HG03039 (cell line): ENCODE measurements around the gene GNG7.
"Not testable (repeated sequence)": the region's sequence is repeated elsewhere in the genome, so short reads cannot be mapped to it uniquely, and the experiment has no call there.

Source experiments
- ATAC-seq: cut with Tn5 transposase; IDR thresholded peaks from one replicate; pipeline ENCODE4 v1.9.1; 2021; ENCODE audit warnings: mild to moderate bottlenecking, moderate library complexity; ENCODE audit not compliant: unreplicated experiment

The GNG7 gene

DNA sequence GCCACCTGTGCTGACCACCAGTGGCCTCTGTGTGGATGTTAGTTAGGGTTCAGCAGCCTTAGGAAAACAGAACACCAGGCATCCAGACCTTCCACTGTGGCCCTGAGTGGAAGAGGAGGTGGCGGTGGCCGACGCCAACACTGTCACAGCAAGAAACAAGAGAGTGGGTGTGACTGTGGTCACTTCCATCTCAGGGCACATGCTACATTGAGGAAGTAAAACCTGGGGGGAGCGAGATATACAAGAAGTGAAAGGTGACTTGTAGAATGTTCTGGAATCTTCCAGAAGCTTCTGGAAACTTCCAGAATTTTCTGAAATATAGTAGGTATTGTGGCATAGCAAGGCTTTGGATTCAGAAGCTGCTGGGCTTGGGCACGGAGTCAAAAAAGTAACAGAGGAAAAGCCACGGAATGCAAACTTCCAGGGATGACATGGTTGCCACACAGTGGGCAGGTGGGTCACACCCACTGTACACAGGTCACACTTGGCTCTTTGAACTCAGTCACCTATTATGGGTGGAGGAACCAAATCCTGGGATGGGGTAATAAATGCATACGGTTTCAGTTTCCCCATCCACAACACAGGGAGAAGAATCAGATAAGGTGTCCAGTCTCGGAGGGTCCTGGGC lies 24.3 kb downstream of the GNG7 start:
- ATAC-seq = no peak

DNA sequence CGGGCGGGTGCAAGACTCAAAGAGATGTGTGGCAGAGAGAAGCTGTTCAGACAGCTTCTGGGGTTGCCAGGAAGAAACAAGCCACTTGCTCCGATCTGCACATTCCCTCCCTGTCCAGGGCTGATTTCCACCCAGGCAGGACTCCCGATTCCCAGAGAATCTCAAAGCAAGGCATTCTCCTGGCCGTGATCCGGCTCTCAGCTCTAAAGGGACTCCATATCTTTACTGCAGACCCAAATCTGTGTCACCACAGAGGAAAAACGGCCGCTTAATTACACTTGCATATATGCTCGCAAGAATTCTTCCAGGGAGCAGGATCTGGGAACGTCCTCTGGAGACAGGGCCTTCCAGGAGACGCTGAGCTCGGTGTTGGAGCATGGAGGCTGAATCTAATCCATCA lies 25.7 kb downstream of the GNG7 start:
- ATAC-seq = no peak

DNA sequence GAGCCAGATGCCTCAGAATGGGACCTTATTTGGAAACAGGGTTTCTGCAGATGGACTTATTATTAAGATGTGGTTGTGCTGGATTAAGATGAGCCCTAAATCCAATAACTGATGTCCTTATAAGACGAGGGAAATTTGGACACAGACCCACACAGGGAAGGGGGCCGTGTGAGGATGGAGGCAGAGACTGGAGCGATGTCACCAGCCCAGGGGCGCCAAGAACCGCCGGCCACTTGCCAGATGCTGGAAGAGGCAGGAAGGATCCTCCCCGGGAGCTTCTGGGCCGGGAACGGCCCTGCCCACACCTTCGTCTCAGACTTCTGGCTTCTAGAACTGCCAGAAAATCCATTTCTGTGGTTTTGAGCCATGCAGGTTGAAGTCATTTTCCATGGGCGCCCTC lies 26.6 kb downstream of the GNG7 start:
- no peak for ATAC-seq

DNA sequence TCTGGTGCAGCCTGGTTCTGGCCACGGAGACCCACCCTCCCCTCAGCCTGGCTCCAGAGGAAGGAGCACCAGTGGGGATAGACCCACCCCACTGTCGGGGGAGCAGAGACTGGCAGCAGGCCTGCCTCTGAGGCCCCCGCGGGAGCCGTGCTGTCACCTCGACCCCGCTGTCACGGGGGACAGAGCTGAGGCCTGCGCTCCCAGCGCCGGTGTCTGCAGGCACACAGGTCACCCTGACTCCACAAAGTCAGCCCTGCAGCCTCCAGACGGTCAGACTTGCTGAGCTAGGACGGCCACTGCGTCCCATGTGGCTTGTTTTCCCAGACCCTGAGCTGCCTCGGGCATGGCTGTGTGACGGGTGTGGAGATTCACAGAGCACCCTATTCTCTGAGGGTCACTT lies 32.3 kb downstream of the GNG7 start:
- no peak for ATAC-seq

DNA sequence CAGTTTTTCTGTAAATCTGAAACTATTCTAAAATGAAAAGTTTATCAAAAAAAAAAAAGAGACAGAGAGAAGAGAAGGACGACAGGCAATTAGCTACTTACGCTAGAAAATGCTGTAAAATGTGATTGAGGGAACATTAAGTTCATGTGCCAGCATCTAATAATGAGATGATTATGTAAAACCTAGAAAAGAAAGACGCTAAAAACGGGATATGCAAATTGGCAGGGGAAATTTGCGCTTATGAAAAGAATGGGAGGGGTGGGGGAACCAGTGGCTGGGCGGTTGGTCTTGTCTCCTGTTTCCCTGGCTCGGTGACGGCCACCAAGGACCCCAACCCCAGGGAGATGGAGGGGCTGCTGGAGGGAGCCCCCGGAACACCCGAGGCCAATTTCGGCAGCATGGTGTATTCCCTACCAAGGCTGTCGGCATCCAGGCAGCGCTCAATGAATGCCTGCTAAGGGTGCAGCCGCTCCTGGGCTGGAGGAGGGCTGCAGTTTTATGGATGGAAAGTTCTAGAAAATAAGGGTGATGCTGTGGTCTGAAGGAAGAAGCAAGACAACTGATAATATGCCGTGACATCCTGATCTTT lies 34.2 kb downstream of the GNG7 start:
- ATAC-seq = no peak

DNA sequence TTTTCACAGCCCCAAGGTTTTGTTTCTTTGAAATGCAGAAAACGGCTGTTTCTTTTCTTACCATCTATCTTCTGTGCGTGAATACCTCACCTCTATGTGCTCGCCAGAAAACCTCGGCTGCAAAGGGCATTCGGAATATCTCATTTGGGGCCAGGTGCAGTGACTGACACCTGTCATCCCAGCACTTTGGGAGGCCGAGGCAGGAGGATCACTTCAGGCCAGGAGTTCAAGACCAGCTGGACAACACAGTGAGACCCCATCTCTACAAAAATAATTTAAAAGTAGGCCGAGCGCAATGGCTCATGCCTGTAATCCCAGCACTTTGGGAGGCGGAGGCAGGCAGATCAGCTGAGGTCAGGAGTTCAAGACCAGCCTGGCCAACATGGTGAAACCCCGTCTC lies 35.1 kb downstream of the GNG7 start:
- not testable (repeated sequence) for ATAC-seq

DNA sequence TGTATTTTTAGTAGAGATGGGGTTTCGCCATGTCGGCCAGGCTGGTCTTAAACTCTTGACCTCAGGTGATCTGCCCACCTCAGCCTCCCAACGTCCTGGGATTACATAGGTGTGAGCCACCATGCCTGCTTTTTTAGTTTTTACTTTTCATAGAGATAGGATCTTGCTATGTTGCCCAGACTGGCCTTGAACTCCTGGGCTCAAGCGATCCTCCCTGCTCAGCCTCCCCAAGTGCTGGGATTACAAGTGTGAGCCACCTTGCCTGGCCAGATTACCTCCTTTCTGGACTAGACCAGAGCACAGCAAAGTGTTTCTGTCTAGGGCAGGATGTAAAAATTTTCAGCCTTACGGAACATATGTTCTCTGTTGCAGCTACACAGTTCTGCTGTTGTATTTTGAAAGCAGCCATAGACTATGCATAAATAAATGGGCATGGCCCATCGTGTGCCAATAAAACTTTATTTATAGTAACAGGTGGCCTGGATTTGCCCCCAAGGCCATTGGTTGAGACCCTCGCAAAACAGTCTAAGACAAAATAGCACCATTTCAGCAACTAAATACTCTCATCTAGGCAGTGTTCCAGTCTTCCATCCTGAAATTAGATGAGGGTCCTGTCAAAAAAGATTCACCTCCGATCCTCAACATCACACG lies 36.0 kb downstream of the GNG7 start:
- ATAC-seq = no peak

DNA sequence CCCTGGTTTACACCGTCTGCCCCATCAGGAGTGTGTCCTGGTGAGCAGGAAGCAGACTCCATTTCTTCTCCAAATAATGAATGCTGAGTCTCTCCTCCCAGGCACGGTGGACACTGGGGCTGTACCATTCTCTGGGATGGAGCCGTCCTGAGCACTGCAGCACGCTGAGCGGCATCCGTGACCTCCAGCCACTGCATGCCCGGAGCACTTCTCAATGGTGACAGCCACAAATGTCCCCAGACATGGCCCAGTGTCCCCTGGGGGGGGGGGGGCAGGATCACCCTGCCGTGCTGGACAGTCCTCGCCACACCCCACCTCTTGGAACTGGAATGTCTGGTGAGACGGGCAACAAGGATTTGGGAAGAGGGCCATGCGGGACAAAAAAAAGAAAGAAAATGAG lies 37.4 kb downstream of the GNG7 start:
- no peak for ATAC-seq

DNA sequence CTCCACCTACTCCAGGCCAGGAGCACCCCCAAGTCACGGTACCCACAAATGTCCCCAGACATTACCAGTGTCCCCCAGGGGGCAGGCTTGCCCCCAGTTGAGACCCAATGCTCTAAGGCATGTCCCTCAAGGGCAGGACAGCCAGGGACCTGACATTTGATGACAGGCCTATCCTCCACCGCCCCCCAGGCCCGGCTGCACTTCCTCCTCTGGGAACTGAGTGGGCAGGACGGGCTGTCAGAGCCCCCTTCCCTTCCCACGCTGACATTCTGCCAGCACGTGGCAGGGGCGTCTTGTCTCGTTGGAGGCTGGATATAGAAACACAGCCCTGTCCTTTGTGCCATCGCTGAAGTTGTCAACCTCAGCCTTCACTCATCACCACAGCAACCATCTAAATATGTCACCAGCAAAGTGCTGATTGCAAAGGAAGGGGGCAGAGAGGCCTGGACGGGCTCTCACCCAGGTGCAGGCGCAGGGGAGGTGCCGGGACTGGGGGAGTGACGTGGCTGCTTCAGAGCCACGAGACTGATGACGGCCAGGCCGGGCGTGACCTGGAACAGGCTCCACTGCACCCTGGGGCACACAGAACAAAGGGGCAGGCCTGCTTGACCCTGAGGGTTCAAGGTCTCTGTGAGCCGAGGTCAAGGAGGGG lies 38.4 kb downstream of the GNG7 start:
- peak; percentile 53 for ATAC-seq

DNA sequence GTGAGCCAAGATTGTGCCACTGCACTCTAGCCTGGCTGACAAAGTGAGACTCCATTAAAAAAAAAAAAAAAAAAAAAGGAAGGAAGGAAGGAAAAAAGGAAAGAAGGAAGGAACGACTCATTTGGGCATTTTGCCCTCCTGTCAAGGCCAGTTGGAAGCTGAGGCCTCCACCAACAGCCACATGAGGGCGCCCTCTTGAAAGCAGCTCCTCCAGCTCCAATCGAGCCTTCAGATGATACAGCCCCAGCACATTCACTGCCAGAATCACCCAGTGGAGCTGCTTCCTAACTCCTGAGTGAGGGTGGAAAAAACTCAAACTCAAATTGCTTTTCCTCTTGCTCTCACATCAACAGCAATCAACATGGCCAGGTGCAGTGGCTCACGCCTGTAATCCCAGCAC lies 40.9 kb downstream of the GNG7 start:
- no peak for ATAC-seq

DNA sequence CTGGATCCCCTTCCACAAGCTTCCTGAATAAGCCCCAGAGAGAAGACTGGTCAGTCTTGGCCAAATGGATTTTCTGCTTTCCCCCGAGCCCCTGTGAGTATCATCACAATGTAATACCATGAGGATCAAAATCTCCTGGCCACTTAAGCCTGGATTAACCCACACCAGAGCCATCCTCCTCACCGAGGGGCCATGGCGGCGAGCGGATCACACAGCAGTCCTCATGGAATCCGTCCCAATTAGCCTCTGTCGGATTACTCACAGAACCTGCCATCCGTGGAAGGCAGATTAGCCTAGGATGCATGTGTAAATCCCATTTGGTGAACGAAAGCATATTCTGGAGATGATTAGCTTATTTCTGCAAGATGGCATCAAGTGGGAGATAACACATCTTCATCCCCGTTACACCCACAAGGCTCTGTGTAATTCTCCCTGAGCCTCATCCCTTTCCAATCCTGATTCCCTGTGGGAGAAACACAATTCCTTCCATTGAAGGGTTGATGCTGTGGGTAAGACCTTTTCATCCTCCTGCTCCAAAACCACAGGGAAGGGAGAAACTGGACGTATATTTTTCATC lies 42.5 kb downstream of the GNG7 start:
- ATAC-seq = no peak

DNA sequence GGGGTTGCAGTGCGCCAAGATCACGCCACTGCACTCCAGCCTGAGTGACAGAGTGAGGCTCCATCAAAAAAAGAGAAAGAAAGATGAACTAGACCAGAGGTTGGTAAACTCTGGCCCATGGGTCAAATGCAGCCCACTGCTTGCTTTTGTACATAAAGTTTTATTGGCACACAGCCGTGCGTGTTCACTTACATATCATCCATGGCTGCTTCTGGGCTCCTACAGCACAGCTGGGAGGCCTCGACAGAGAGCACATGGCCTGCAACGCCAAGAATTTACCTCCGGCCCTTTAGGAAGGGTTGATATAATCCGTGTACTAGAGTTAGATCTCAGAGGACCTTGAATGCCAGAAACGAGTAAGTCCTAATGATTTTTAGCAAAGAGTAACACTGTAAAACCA lies 46.0 kb downstream of the GNG7 start:
- no peak for ATAC-seq

DNA sequence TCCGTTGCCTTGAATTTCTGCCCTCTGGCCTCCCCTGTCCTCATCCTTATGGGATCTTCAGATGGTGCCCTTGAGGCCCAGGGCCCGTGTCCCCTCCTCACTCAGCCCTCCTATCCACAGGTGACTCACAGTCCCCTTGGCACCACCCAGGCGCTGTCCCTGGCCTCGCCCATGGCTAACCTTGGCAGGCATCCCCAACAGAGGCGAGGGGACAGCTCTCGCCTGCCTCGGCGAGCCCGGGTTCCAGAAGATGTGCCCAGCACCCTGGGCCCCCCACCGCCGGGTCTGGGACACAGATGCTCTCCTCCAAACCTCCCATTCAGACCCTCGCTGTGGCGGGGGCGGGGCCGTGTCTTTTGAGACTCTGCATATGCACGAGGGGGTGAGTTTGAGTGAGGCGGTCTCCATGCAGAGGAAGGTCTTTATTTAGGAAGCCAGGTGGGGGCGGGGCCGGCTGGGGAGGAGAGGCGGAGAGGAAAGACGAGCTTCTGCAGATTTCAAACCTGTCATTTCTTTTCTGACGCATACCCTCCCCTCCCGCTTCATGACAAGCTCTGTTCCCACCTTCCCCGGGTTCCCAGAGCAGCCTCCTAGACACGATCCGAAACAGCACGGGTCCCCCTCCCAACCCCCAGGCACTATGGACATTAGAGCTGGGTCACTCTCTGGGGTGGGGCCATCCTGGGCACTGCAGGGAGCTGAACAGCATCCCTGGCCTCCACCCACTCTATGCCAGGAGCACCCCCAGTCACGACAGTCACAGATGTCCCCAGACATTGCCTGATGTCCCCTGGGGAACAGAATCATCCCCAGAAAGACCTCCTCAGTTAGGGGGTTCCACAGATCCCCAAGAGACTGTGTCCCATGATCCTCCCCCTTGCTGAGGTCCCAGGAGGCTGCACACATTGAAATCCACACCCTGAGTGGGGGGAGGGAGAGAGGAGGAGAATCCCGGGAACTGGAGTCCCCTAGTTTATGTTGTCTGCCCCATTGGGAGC lies 48.5 kb downstream of the GNG7 start:
- no peak for ATAC-seq

DNA sequence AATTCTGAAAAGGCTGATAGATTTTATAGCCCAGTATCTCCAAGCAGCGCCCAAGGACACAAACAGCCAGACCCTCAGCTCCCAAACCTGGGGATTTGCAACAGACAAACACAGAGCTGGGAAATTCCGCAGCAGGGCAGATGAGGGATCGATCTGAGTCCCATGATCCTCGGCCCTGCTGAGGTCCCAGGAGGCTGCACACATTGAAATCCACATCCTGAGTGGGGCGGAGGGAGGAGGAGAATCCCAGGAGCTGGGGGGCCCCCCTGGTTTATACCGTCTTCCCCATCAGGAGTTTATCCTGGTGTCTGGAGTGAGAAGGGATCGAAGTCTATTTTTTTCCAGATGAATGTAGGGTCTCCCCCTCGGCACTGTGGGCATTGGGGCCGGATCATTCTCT lies 49.3 kb downstream of the GNG7 start:
- no peak for ATAC-seq

DNA sequence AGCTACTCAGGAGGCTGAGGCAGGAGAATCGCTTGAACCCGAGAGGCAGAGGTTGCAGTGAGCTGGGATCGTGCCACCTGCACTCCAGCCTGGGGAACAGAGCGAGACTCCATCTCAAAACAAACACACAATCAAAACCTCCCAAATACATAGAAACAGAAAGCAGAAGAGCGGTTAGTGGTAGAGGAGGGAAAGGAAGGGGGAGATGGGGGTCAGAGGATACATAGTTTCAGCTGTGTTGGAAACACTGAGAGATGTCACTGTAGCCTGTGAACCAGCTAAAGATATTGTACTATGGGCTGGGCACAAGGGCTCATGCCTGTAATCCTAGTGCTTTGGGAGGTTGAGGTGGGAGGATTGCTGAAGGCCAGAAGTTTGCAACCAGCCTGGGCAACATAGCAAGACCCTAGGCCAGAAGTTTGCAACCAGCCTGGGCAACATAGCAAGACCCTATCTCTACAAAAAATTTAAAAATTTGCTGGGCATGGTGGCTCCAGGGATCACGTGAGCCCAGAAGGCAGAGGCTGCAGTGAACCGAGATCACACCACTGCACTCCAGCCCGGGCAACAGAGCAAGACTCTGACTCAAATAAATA lies 49.9 kb downstream of the GNG7 start:
- ATAC-seq = no peak

DNA sequence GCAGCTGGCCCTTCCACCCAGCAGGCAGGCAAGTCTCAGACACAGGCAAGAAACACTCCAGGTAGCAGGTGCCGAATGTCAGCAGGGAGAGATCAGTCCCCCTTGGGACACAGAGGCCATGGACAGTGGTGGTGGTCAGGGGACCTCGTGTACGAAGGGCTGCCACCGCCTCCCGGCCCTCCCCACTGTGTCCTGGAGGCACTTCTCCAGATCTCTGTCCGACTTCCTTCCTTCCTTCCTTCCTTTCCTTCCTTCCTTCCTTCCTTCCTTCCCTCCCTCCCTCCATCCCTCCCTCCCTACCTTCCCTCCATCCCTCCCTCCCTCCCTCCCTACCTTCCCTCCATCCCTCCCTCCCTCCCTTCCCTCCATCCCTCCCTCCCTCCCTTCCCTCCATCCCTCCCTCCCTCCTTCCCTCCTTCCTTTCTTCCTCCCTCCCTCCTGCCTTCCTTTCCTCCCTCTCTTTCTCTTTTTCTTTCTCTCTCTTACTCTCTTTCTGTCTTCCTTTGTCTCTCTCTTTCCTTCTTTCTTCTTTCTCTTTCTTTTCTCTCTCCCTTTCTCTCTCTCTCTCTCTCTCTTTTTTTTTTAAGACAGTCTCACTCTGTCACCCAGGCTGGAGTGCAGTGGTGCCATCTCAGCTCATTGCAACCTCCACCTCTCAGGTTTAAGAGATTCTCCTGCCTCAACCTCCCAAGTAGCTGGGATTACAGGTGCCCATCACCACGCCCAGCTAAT lies 51.3 kb downstream of the GNG7 start:
- ATAC-seq = not testable (repeated sequence)

DNA sequence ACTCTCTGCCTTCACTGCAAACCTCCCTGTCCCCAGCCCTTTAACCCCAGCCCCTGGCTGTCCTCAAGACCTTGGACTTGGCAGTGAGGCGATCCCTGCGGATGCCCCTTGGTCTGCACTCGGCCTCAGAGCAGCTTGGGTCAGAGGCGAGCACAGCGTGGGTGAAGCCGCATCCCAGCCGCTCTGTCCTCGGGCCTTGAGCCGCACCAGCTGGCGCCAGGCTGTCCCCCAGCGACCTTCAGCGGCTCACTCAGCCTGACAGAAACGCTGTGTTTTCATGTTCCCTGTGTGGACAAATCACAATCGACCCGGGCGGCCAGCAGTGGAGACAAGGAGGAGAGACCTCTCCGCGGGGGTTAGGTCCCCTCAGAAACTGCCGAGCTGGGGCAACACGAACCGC lies 52.0 kb downstream of the GNG7 start:
- no peak for ATAC-seq

DNA sequence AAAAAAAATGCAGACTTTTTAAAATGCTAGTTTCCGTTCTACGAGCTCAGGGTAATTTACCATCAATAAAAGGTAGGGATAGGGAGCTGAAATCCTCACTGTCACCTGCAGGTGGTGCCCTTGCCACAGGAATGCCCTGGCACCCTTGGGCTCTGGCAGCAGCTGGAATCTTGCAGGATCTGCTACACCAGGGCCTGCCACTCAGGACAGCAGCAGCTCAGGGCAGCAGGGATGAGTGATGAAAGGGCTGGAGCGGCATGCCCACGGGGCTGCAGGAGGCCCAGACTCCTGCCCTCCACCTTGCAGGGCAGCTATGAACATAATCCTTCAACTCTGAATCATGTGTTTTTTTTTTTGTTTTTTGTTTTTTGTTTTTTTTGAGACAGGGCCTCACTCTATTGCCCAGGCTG lies 54.0 kb downstream of the GNG7 start:
- ATAC-seq = no peak

DNA sequence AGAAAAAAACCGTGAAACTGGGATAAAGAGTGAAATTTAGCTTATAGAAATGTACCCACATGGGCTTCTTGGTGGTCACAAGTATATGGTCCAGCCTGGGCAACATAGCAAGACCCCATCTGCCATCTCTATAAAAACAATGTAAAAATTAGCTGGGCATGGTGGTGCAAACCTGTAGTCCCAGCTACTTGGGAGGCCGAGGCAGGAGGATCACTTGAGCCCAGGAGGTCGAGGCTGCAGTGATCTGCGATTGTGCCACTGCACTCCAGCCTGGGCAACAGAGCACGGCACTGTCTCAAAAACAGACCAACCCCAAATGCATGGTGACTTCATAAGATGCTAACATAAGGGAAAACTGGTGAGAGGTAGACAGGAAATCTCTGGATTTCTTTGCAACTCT lies 54.4 kb downstream of the GNG7 start:
- ATAC-seq = no peak
